Loucy (cell line): ENCODE data around the gene RREB1.

ENCODE experiments used
- H2AFZ ChIP-seq: fragments of 200-600 bp; sonication (generic); 2 replicates; pipeline ENCODE4 v1.6.0; 2016; ENCODE audit warnings: antibody characterized with exemption, mild to moderate bottlenecking, low read length, moderate library complexity
- H3F3A ChIP-seq: fragments of 200-600 bp; 2 replicates; pipeline ENCODE4 v1.6.0; 2016; ENCODE audit warnings: antibody characterized with exemption, low read depth, mild to moderate bottlenecking
- H3K27me3 ChIP-seq: fragments of 200-600 bp; sonication (generic); 2 replicates; pipeline ENCODE4 v1.6.1; 2014; ENCODE audit warnings: low read length, mild to moderate bottlenecking; ENCODE audit not compliant: insufficient read depth, poor library complexity, severe bottlenecking
- H3K36me3 ChIP-seq: fragments of 200-600 bp; sonication (generic); 2 replicates; pipeline ENCODE4 v1.6.1; 2016; ENCODE audit warnings: low read length; ENCODE audit not compliant: insufficient read depth
- H3K4me1 ChIP-seq: fragments of 200-600 bp; sonication (generic); 2 replicates; pipeline ENCODE4 v1.5.1; 2014; ENCODE audit warnings: low read length, mild to moderate bottlenecking; ENCODE audit not compliant: insufficient read depth, poor library complexity, severe bottlenecking
- H3K4me2 ChIP-seq: fragments of 200-600 bp; sonication (generic); 2 replicates; pipeline ENCODE4 v1.6.0; 2014; ENCODE audit warnings: antibody characterized with exemption, low read length, low read depth, mild to moderate bottlenecking; ENCODE audit not compliant: poor library complexity, severe bottlenecking
- H3K4me3 ChIP-seq: fragments of 200-600 bp; sonication (generic); 2 replicates; pipeline ENCODE4 v1.5.1; 2014; ENCODE audit warnings: low read length, mild to moderate bottlenecking, mixed read lengths; ENCODE audit not compliant: poor library complexity, severe bottlenecking
- H3K79me2 ChIP-seq: fragments of 200-600 bp; sonication (generic); 2 replicates; pipeline ENCODE4 v1.6.1; 2014; ENCODE audit warnings: low read length; ENCODE audit not compliant: insufficient read depth
- H3K9ac ChIP-seq: fragments of 200-600 bp; sonication (generic); 2 replicates; pipeline ENCODE4 v1.6.0; 2014; ENCODE audit warnings: mild to moderate bottlenecking, low read depth, low read length, moderate library complexity; ENCODE audit not compliant: poor library complexity, severe bottlenecking
- H3K9me2 ChIP-seq: fragments of 200-600 bp; sonication (generic); replicated peaks from 2 replicates; pipeline ENCODE4 v1.6.1; 2016; ENCODE audit warnings: low read depth, low read length, mixed read lengths
- H3K9me3 ChIP-seq: fragments of 200-600 bp; sonication (generic); 2 replicates; pipeline ENCODE4 v1.6.1; 2014; ENCODE audit warnings: mild to moderate bottlenecking, antibody characterized with exemption, low read length, low read depth; ENCODE audit not compliant: insufficient read depth
- H4K20me1 ChIP-seq: fragments of 200-600 bp; sonication (generic); 2 replicates; pipeline ENCODE4 v1.6.0; 2014; ENCODE audit warnings: antibody characterized with exemption, low read length, mild to moderate bottlenecking; ENCODE audit not compliant: insufficient read depth, poor library complexity, severe bottlenecking
- EZH2phosphoT487 ChIP-seq: fragments of 200-600 bp; IDR thresholded peaks from 2 replicates; pipeline ENCODE4 v1.6.1; 2018; ENCODE audit warnings: antibody characterized with exemption, mild to moderate bottlenecking, moderate library complexity, borderline replicate concordance
- TF ChIP-seq, protein P1 (sequence below): fragments of 200-600 bp; sonication (generic); conservative IDR thresholded peaks from 2 replicates; pipeline ENCODE4 v1.5.1; 2014; ENCODE audit warnings: mild to moderate bottlenecking, antibody characterized with exemption, low read length

Gene RREB1

DNA sequence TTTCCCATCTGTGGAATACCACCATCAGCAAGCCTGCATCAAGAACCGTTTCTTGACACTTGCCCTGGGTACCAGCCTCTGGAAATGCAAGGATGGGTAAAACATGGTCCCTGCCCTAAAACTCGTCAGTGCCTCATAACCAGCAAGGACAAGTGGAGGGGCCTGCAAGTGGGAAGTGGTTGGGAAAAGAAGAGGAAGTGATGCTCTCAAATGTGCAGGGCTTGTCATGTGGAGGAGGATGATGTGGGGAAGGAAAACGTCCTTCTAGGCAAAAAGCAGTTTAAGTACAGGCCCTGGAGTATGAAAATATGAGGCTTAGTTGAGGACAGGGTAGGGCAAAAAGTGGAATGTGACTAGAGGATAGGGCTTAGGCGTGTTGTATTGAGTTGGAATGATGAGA is 19.0 kb downstream of the RREB1 start:
- H2AFZ ChIP-seq, result no peak overlapping the region
- no peaks in the 10 kb centered on the region for H3K9me3 ChIP-seq
- no peaks in the 10 kb centered on the region for H3K9me2 ChIP-seq
- H3K4me1 ChIP-seq, result peaks cover 45% of the 10 kb centered on the region
- H3K79me2 ChIP-seq, result peaks cover 99% of the 10 kb centered on the region
- H3K9ac ChIP-seq, result no peak overlapping the region
- H3K27me3 ChIP-seq, result no peaks in the 10 kb centered on the region
- H3K4me3 ChIP-seq, result no peak overlapping the region
- H3K36me3 ChIP-seq, result peaks cover 25% of the 10 kb centered on the region; the same call in 1 of the 2 replicates
- peaks cover 81% of the 10 kb centered on the region for H4K20me1 ChIP-seq
- H3F3A ChIP-seq, result no peaks in the 10 kb centered on the region
- TF ChIP-seq EZH2phosphoT487, result no peak
- TF ChIP-seq, protein P1, sequence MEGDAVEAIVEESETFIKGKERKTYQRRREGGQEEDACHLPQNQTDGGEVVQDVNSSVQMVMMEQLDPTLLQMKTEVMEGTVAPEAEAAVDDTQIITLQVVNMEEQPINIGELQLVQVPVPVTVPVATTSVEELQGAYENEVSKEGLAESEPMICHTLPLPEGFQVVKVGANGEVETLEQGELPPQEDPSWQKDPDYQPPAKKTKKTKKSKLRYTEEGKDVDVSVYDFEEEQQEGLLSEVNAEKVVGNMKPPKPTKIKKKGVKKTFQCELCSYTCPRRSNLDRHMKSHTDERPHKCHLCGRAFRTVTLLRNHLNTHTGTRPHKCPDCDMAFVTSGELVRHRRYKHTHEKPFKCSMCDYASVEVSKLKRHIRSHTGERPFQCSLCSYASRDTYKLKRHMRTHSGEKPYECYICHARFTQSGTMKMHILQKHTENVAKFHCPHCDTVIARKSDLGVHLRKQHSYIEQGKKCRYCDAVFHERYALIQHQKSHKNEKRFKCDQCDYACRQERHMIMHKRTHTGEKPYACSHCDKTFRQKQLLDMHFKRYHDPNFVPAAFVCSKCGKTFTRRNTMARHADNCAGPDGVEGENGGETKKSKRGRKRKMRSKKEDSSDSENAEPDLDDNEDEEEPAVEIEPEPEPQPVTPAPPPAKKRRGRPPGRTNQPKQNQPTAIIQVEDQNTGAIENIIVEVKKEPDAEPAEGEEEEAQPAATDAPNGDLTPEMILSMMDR, result no peak
- no peak overlapping the region for H3K4me2 ChIP-seq

DNA sequence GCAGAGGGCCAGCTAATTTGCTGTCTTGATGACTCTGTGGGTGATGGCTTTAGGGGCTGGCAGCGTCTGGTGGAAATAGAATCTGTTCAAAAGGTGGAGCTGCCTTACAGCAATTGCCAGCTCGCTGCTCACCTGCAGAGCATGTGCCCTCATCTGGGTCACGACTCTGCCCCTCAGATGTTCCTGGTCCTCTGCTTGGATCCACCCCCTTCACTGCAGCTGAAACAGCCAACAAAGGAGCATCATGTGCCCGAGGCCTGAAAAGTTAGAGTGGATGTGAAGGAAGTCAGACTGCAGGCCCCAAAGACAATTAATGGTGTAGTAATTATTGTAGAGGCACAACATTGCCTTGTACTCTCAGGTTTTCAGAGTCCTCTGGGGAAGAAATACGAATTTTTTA is 19.9 kb downstream of the RREB1 start:
- TF ChIP-seq EZH2phosphoT487, result no peak
- TF ChIP-seq, protein P1, result no peak
- peaks cover 18% of the 10 kb centered on the region; the same call in 1 of the 2 replicates for H3K36me3 ChIP-seq
- H3K4me3 ChIP-seq, result no peak overlapping the region
- H3K27me3 ChIP-seq, result no peaks in the 10 kb centered on the region
- H3K4me1 ChIP-seq, result peaks cover 45% of the 10 kb centered on the region
- H3F3A ChIP-seq, result no peaks in the 10 kb centered on the region
- no peaks in the 10 kb centered on the region for H3K9me3 ChIP-seq
- H2AFZ ChIP-seq, result no peak overlapping the region
- peaks cover 77% of the 10 kb centered on the region for H4K20me1 ChIP-seq
- no peak overlapping the region for H3K9ac ChIP-seq
- H3K79me2 ChIP-seq, result peaks cover 98% of the 10 kb centered on the region
- H3K9me2 ChIP-seq, result no peaks in the 10 kb centered on the region
- peak overlapping the region; percentile 46 for H3K4me2 ChIP-seq

DNA sequence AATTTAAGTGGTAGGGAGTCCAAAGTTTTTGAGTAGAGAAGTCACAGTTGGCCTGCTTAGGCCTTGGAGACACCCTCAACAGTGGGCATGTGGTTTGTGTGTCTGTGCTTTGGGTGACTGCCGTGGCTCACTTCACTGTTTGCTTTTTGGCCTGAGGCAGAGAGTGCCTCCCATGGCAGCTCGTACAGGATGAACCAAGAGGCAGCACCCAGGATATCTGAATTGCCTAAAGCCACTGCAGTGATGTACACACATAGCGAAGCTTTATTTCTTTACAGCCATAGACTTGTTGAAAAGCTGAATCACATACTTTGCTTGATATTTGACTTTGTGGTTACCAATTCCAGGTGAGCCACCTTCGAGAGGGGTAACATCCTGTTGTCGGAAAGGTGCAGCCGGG is 21.6 kb downstream of the RREB1 start:
- Histone ChIP-seq H3K9me2 (no peaks in the 10 kb centered on the region), H3F3A (no peaks in the 10 kb centered on the region), H2AFZ (no peak overlapping the region), H3K36me3 (peaks cover 18% of the 10 kb centered on the region; the same call in 1 of the 2 replicates), H3K9ac (no peak overlapping the region), H3K27me3 (no peaks in the 10 kb centered on the region), H3K4me2 (no peak overlapping the region), H3K9me3 (no peaks in the 10 kb centered on the region), H3K4me1 (peaks cover 38% of the 10 kb centered on the region), H3K79me2 (peaks cover 98% of the 10 kb centered on the region), H3K4me3 (no peak overlapping the region), H4K20me1 (peaks cover 78% of the 10 kb centered on the region)
- TF ChIP-seq, protein P1, result no peak
- TF ChIP-seq EZH2phosphoT487, result no peak
